Loucy (cell line): Measurements from ENCODE around the gene PTCD1.

Source experiments
- H2AFZ ChIP-seq: fragments of 200-600 bp; sonication (generic); 2 replicates; pipeline ENCODE4 v1.6.0; 2016; ENCODE audit warnings: antibody characterized with exemption, mild to moderate bottlenecking, low read length, moderate library complexity
- H3F3A ChIP-seq: fragments of 200-600 bp; 2 replicates; pipeline ENCODE4 v1.6.0; 2016; ENCODE audit warnings: antibody characterized with exemption, low read depth, mild to moderate bottlenecking
- H3K27me3 ChIP-seq: fragments of 200-600 bp; sonication (generic); 2 replicates; pipeline ENCODE4 v1.6.1; 2014; ENCODE audit warnings: low read length, mild to moderate bottlenecking; ENCODE audit not compliant: insufficient read depth, poor library complexity, severe bottlenecking
- H3K36me3 ChIP-seq: fragments of 200-600 bp; sonication (generic); 2 replicates; pipeline ENCODE4 v1.6.1; 2016; ENCODE audit warnings: low read length; ENCODE audit not compliant: insufficient read depth
- H3K4me1 ChIP-seq: fragments of 200-600 bp; sonication (generic); 2 replicates; pipeline ENCODE4 v1.5.1; 2014; ENCODE audit warnings: low read length, mild to moderate bottlenecking; ENCODE audit not compliant: insufficient read depth, poor library complexity, severe bottlenecking
- H3K4me2 ChIP-seq: fragments of 200-600 bp; sonication (generic); 2 replicates; pipeline ENCODE4 v1.6.0; 2014; ENCODE audit warnings: antibody characterized with exemption, low read length, low read depth, mild to moderate bottlenecking; ENCODE audit not compliant: poor library complexity, severe bottlenecking
- H3K4me3 ChIP-seq: fragments of 200-600 bp; sonication (generic); 2 replicates; pipeline ENCODE4 v1.5.1; 2014; ENCODE audit warnings: low read length, mild to moderate bottlenecking, mixed read lengths; ENCODE audit not compliant: poor library complexity, severe bottlenecking
- H3K79me2 ChIP-seq: fragments of 200-600 bp; sonication (generic); 2 replicates; pipeline ENCODE4 v1.6.1; 2014; ENCODE audit warnings: low read length; ENCODE audit not compliant: insufficient read depth
- H3K9ac ChIP-seq: fragments of 200-600 bp; sonication (generic); 2 replicates; pipeline ENCODE4 v1.6.0; 2014; ENCODE audit warnings: mild to moderate bottlenecking, low read depth, low read length, moderate library complexity; ENCODE audit not compliant: poor library complexity, severe bottlenecking
- H3K9me2 ChIP-seq: fragments of 200-600 bp; sonication (generic); replicated peaks from 2 replicates; pipeline ENCODE4 v1.6.1; 2016; ENCODE audit warnings: low read depth, low read length, mixed read lengths
- H3K9me3 ChIP-seq: fragments of 200-600 bp; sonication (generic); 2 replicates; pipeline ENCODE4 v1.6.1; 2014; ENCODE audit warnings: mild to moderate bottlenecking, antibody characterized with exemption, low read length, low read depth; ENCODE audit not compliant: insufficient read depth
- H4K20me1 ChIP-seq: fragments of 200-600 bp; sonication (generic); 2 replicates; pipeline ENCODE4 v1.6.0; 2014; ENCODE audit warnings: antibody characterized with exemption, low read length, mild to moderate bottlenecking; ENCODE audit not compliant: insufficient read depth, poor library complexity, severe bottlenecking
- EZH2phosphoT487 ChIP-seq: fragments of 200-600 bp; IDR thresholded peaks from 2 replicates; pipeline ENCODE4 v1.6.1; 2018; ENCODE audit warnings: antibody characterized with exemption, mild to moderate bottlenecking, moderate library complexity, borderline replicate concordance
- TF ChIP-seq, protein P1 (sequence below): fragments of 200-600 bp; sonication (generic); conservative IDR thresholded peaks from 2 replicates; pipeline ENCODE4 v1.5.1; 2014; ENCODE audit warnings: mild to moderate bottlenecking, antibody characterized with exemption, low read length

Gene PTCD1

DNA sequence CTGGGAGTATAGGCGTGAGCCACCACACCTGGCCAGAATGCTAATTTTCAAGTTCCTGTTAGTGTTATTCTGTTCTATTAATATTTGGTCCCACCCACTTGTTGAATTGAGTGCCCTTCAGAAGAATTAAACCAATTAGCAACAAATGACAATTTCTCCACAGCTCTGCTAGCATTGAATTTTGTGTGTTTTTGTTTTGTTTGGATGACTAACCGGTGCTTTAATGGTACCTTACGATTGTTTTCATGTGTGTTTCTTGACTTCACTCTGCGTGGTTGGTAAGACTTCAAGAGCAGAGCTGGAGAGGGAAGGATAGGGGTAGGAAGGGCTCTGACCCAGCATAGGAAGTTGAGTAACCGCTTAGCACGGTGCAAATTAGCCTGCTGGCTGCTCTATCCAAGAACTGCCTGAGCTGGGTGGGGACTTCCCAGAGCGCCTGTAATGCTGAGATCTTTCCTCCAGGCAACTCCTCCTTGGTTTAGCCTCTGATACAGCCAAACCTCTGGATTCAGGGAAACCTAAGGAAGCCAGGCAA, 59.5 kb downstream of the PTCD1 start:
- peak overlapping the region; percentile 55 for H3K4me3 ChIP-seq
- H3F3A ChIP-seq = no peaks in the 10 kb centered on the region
- H3K9me2 ChIP-seq = no peaks in the 10 kb centered on the region
- no peaks in the 10 kb centered on the region for H3K9me3 ChIP-seq
- H3K9ac ChIP-seq = peak overlapping the region; percentile 43
- H3K36me3 ChIP-seq = peaks cover 4% of the 10 kb centered on the region; the same call in 1 of the 2 replicates
- H3K4me1 ChIP-seq = peaks cover 33% of the 10 kb centered on the region
- peak overlapping the region; percentile 62 for H3K4me2 ChIP-seq
- H3K79me2 ChIP-seq = peaks cover 80% of the 10 kb centered on the region
- no peaks in the 10 kb centered on the region for H3K27me3 ChIP-seq
- H4K20me1 ChIP-seq = peaks cover 22% of the 10 kb centered on the region
- no peak overlapping the region for H2AFZ ChIP-seq
- TF ChIP-seq, protein P1, sequence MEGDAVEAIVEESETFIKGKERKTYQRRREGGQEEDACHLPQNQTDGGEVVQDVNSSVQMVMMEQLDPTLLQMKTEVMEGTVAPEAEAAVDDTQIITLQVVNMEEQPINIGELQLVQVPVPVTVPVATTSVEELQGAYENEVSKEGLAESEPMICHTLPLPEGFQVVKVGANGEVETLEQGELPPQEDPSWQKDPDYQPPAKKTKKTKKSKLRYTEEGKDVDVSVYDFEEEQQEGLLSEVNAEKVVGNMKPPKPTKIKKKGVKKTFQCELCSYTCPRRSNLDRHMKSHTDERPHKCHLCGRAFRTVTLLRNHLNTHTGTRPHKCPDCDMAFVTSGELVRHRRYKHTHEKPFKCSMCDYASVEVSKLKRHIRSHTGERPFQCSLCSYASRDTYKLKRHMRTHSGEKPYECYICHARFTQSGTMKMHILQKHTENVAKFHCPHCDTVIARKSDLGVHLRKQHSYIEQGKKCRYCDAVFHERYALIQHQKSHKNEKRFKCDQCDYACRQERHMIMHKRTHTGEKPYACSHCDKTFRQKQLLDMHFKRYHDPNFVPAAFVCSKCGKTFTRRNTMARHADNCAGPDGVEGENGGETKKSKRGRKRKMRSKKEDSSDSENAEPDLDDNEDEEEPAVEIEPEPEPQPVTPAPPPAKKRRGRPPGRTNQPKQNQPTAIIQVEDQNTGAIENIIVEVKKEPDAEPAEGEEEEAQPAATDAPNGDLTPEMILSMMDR = no peak
- TF ChIP-seq EZH2phosphoT487 = no peak

DNA sequence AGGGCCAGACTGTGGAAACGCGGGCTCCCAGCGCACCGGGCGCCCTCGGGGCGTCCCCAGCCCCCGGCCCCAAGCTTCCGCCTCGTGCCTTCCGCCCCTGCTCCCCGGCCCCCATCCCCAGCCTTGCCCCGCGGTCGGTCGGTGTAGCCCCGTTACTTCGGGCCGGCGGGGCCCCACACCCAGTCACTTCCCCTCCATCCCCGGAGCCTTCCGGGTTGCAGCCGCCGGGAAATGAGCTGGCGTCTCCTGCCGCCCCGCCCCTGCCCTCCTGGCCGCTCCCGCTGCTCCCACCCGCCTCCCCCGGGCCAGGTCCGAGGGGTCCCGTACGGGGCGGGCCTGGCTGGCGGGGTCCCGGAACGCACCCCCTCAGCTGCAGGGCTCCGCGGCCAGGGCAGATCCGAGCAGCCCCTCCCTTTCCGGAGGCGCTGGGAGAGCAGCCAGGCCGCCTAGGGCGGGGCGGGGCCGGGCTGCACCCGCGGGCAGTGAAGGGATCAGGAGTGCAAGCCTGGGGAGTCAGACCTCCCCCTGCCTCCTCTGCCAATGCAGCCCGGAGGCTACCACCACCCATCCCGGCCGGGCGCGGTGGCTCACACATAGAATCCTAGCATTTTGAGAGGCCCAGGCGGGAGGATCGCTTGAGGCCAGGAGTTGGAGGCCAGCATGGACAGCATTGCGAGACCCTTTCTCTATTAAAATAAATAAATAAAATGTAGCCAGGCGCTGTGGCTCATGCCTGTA, 63.4 kb downstream of the PTCD1 start:
- H3K9me2 ChIP-seq = no peaks in the 10 kb centered on the region
- H3K4me2 ChIP-seq = peak overlapping the region; percentile 64
- peak overlapping the region; percentile 92 for H3K4me3 ChIP-seq
- H3K9me3 ChIP-seq = no peaks in the 10 kb centered on the region
- no peaks in the 10 kb centered on the region for H3F3A ChIP-seq
- peaks cover 4% of the 10 kb centered on the region; the same call in 1 of the 2 replicates for H3K36me3 ChIP-seq
- no peaks in the 10 kb centered on the region for H3K27me3 ChIP-seq
- H4K20me1 ChIP-seq = peaks cover 20% of the 10 kb centered on the region
- H3K9ac ChIP-seq = peak overlapping the region; percentile 94
- H3K4me1 ChIP-seq = peaks cover 21% of the 10 kb centered on the region
- peak overlapping the region; percentile 99 for H2AFZ ChIP-seq
- peaks cover 50% of the 10 kb centered on the region for H3K79me2 ChIP-seq
- no peak for TF ChIP-seq EZH2phosphoT487
- TF ChIP-seq, protein P1 = no peak

DNA sequence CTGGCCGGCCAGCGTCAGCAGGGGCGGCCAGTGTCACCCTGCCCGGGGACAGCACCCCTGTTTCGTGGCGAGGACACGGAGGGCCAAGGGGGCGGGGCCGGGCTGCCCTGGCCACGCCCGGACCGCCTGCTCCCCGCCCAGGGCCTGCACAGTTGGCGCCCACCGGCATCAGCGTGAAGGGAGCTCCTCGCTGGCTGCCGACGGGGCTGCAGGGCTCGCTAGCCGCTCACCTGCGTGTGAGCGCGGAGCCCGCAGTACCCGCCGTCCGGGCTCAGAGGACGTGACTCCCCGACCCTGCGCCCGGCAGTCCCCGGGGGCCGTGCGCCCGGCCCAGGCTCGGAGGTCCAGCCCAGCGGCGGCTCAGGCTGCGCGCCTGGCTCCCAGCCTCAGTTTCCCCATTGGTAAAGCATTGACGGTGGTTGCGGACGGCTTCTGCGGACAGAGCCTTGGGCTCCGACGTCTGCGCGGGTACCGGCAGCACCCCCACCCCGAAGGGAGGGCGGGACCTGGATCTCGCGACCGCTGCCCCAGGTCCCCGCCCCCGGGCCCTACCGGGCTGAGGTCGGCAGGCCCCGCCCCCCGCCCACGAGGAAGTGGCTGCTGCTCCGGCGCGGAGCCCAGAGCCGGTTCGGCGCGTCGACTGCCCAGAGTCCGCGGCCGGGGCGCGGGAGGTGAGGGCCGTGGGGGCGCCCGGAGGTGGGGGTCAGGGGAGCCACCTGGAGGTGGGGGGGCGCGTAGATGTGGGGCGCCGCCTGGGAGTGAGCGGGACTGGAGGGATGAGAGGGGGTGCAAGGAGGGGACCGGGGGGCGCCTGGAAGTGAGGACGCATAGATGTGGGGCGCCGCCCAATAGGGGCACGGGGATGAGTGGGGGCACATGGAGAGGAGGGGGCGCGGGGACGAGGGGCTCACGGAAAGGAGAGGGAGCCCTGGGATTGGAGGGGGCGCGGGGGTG, 64.2 kb downstream of the PTCD1 start, which contains the start of gene ARPC1B:
Gene ARPC1B (plus strand): TSS at position 620 of the 954 bp plus-strand sequence. CDS start 10,985 bp downstream, outside the sequence.
- no peaks in the 10 kb centered on the region for H3F3A ChIP-seq
- peak within 1 kb of the TSS; percentile 99 for H2AFZ ChIP-seq
- H3K9ac ChIP-seq = peak within 1 kb of the TSS; percentile 94
- H3K36me3 ChIP-seq = peaks cover 4% of the 10 kb centered on the region; the same call in 1 of the 2 replicates
- H3K27me3 ChIP-seq = no peaks in the 10 kb centered on the region
- peaks cover 13% of the 10 kb centered on the region for H3K4me1 ChIP-seq
- H3K79me2 ChIP-seq = peaks cover 43% of the 10 kb centered on the region
- peak within 1 kb of the TSS; percentile 64 for H3K4me2 ChIP-seq
- peak within 1 kb of the TSS; percentile 92 for H3K4me3 ChIP-seq
- no peaks in the 10 kb centered on the region for H3K9me2 ChIP-seq
- H4K20me1 ChIP-seq = peaks cover 20% of the 10 kb centered on the region
- no peaks in the 10 kb centered on the region for H3K9me3 ChIP-seq
- TF ChIP-seq, protein P1 = no peak
- TF ChIP-seq EZH2phosphoT487 = no peak
